Fibroblast of skin of scalp (primary cell): ENCODE measurements around the gene MAPK12.

Source experiments
- DNase-seq: peaks from one replicate; pipeline ENCODE4 v3.0.0-alpha.2; 2013

MAPK12 gene

GRCh38 chr22:50252082-50253045, 9.1 kb downstream of the MAPK12 start:
- DNase-seq: peak; percentile 68

- DNase-seq: no peak
Observed at GRCh38 chr22:50251477-50252081, 9.9 kb downstream of the MAPK12 start.

DNA sequence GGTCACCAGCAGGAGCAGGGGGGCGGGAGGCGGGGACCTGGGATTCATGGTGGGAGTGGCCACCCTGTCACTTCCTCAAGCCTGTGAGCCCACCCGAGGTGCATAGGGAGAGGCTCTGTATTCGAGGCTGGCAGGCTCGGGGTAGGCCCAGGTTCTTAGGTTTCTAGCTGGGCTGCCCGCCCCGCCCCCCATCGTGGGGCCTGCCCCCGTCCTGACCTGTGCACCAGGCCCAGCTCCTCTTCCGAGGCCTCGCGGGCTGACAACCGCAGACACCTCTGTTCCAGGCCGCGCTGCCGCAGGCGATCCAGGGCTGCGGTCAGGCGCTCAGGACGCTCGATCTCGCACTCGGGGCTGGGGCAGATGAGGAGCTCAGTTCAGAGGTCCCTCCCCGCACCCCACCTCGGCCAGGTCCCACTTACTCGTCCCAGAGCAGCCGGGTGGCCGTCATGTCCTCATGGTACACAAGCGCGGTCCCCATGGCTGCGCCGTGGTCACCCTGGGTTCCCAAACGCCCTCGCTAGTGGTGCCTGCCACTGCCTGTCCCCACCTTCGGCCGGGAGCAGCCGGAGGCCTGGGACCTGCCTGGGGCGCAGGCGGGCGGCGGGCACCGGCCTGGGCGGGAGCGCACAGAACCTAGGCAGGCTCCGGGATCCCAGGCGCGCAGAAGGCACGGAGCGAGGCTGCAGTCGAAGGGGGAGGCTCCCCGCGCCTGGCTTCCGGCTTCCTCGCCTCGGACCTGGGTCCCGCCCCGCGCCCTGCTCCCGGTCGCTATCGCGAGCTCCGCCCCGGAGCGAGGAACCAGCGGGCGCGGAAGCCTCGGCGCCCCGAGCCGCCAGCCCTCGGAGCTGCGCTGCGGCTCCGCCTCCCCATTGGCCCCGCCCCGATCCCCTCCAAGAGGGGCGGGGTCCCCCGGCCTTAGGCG, 10.7 kb downstream of the MAPK12 start, which contains the start of gene HDAC10:
HDAC10 (minus strand) TSS at position 711 of the 922 bp plus-strand sequence; CDS start at position 478, 233 bp downstream.
- DNase-seq: peak; percentile 82

GRCh38 chr22:50250249-50250554, 11.3 kb downstream of the MAPK12 start:
- DNase-seq: no peak

DNA sequence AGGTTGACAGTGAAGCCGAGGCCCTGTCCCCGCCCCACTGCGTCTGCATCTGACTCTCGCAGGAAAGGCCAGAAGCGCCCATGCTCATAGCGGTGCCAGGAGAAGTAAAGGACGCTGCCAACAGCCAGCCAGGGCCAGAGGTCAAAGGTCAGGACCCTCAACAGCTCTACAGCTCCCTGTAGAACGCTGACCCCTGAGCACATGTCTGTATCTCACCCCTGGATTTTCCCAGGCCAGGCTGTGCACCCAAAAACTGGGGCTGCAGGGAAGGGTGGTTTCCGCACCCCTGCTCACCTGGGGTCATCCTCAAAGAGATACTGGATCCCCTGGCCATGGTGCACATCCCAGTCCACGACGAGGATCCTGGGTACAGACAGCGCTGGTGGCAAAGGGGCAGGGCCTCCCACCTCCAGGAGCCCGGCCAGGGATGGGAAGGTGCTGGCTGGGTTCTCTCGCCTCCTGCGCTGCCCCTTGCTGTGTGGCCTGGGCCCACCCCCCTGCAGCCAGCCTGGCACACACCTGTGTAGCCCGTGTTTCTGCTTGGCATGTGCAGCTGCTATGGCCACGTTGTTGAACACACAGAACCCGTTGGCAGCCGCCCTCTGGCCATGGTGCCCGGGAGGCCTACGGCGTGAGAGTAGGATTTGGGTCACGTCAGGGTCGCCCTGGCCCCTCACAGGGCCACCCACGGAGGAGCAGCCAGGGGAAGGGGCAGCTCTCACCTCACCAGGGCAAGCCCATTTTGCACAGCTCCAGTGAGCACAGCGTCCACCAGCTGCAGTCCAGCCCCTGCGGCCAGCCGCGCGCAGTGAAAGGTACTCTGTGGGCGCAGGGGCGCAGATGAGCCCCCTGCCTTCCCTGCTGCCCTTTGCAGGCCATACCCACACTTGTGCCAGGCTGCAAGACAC, 11.9 kb downstream of the MAPK12 start:
- DNase-seq: no peak

DNA sequence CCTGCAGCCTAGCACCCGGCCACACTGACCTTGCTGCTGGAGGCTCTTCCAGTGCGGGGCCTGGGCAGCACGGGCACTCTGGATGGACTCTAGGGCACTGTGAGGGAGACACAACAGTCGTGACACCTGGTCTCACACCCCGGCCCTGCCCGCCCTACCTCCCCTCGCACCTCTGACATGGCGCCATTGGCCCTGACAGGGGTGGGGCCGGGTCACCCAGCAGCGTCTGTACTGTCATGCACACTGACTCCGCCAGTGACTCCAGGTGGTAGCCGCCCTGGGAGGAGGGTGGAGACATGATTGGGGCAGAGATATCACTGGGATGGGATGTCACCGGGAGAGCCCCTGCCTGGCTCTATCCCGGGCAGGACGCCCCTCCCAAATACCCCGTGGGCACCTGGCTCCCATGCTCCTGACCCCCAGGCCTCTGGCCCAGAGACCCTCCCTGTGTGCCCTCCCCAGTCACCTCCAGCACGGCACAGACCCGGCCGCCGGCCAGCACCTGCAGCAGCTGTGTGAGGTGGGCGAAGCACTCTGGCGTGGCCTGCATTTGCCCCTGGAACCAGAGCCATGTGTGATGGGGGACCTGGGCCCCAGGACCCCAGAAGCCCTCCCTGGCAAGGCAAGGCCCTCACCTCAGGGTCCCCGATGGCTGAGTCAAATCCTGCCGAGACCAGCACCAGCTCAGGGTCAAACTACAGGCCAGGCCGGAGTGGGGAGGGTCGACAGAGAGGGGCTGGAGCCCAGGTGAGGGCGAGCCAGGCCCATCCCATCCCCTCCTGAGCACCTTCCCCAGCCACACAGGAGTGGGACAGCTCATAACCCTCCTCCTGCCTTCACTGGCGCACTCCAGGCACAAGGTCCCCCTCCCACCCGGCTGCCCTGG, 13.0 kb downstream of the MAPK12 start:
- DNase-seq: no peak

DNA sequence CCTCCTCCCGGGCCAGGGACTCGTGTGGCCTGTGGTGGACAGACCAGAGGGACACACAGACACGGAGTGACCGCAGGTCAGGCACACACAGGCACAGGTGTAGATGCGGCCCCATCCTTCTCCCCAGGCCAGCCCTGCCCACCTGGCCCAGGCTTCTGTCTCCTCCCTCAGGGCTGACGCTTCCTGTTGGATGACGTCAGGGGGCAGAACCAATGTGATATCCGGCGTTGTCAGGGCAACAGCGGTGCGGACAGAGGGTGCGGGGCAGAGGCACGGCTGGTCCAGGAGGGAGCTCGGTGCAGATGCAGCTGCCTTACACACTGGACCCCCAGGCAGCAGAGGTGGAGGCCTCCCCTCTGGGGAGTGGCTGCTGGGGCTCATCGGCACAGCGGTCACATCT, 13.7 kb downstream of the MAPK12 start:
- DNase-seq: peak; percentile 45

DNA sequence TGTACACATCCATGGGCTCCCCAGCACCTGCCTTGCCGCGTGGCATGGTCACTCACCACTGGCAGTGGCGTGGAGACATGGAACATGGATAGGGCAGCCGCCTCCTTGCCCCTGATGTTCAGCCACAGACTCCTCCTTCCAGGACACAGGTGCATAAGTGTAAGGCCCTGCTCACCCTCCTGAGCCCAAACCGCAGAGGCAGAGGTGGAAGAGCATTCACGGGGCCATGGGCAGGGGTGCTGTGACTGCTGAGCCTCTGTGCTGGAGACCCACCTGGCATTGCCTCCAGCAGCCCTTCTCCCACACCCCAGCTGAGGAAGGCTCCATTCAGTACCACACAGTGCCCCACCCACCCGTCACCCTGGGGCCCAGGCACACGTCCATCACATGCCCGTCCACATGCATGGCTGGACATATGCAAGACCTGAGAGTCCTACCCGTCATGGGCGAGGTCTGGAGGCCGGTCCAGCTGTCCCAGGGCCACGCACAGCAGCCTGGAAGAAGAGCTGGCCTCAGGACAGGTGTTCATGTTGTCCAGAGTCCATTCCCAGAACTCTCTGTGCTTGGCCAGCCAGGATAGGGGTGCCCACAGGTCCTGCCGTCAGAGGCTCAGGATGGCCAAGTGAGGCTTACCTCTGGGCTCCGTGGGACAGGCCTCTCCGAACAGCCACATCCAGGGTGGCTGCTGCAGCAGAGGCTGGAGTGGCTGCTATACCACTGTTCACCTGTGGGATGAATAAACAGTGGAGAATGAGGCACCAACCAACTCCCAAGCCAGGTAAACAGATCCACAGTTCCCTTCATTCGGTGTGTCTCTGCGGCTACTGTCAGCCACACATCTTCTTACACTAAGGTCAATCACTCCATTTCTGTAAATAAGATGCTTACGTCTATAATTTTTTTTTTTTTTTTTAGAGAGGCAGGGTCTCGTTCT, 15.0 kb downstream of the MAPK12 start:
- DNase-seq: no peak

GRCh38 chr22:50245214-50246072, 16.0 kb downstream of the MAPK12 start:
- DNase-seq: no peak

DNA sequence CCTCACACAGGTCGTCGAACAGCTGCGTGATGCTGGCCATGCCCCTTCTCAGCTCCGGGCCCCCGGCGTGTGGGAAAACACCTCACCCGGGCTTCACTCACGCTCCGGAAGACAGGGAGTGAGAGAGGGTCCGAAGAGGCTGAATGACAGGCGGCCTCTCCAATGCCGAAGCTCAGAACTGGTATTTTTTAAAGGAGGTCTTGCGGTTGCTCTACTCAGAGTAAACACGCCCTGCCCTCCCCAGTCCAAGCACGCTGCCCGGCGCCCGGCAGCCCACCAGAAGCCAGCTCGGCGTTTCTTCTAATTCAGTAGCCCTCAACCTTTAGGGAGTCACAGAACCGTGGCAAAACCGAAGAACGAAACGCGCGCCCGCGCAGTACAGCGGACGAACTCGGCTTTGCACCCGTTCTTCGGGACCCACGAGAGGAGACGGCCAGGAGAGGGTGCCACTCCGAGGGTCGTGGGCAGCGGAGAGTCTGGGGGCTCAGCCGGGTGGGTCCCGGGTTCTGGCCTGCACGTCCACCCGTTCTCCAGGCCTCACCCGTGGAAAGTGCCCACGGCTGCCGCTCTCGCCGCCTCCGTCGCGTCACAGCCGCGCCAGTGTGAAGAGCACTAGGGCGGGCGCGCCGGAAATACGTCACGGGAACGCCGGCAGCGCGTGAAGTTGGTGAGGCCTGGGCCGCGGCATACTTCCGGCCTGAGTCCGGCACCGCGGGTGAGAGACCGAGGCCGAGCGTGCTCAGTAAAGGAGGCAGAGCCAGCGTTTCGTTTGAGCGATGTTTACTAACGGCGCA, 16.9 kb downstream of the MAPK12 start, which contains the start of gene TUBGCP6:
TUBGCP6 (minus strand) TSS at position 604 of the 794 bp plus-strand sequence; CDS start at position 40, 564 bp downstream.
- peak; percentile 94 for DNase-seq

- no peak for DNase-seq
Observed at GRCh38 chr22:50243685-50244419, 17.6 kb downstream of the MAPK12 start.

- DNase-seq: no peak
Observed at GRCh38 chr22:50242406-50242949, 19.0 kb downstream of the MAPK12 start.

DNA sequence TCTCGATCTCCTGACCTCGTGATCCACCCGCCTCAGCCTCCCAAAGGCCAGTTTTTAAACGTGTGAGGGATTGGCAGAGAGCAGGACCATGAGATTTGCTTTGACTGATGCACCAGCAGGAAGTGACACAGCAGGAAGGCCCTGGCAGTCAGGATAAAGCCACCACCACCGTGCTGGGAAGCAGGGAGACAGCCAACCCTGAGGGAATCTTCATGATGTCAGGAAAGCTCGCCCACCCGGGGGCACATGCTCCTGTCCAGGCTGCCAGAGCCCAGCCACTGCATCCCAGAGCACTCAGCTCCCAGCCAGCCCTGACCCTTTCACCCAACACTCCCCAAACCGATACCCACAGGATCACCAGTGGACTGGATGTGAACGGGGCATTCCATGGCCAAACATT, 22.7 kb downstream of the MAPK12 start:
- no peak for DNase-seq

- DNase-seq: peak; percentile 21
Observed at GRCh38 chr22:50236731-50237409, 24.6 kb downstream of the MAPK12 start.

DNA sequence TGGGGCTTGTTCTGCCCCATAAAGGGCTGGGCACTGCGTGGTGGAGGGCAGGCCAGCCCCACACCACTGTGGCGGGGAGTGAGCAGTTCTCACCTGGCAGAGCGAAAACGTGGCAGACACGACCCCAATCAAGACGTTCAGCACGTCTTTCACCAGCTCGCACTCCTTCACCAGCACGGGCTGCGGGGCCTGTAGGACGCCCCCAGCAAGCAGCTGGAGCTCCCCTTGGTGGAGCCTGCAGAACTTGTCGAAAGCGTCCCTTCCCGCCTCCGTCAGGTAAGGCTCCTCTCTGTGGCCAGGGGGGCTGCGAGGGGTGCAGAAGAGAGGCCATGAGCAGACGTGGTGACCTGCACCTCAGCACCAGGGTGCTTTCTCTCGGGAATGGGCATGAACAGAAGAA, 28.3 kb downstream of the MAPK12 start:
- DNase-seq: no peak
